Mucosa of stomach (tissue), 1 donor: ENCODE measurements around the gene MLH1.
"Not testable (repeated sequence)": the region's sequence is repeated elsewhere in the genome, so short reads cannot be mapped to it uniquely, and the experiment has no call there.

ENCODE experiments used
- H3K27me3 ChIP-seq: one replicate; pipeline ENCODE4 v1.7.0; 2013; ENCODE audit warnings: mild to moderate bottlenecking, low read length; ENCODE audit not compliant: control insufficient read depth, insufficient read depth
- H3K36me3 ChIP-seq: one replicate; pipeline ENCODE4 v1.7.0; 2013; ENCODE audit warnings: low read length; ENCODE audit not compliant: control insufficient read depth, insufficient read depth
- H3K4me1 ChIP-seq: one replicate; pipeline ENCODE4 v1.7.0; 2013; ENCODE audit warnings: mild to moderate bottlenecking, low read length; ENCODE audit not compliant: control insufficient read depth, insufficient read depth
- H3K4me3 ChIP-seq: one replicate; pipeline ENCODE4 v1.7.0; 2013; ENCODE audit warnings: low read length
- H3K9ac ChIP-seq: one replicate; pipeline ENCODE4 v1.7.0; 2013; ENCODE audit warnings: mild to moderate bottlenecking, low read length, moderate library complexity
- H3K9me3 ChIP-seq: one replicate; pipeline ENCODE4 v1.7.0; 2013; ENCODE audit warnings: mild to moderate bottlenecking, low read length, moderate library complexity; ENCODE audit not compliant: control insufficient read depth
- donor health status: Pancreatic carcinoma.

MLH1 gene

DNA sequence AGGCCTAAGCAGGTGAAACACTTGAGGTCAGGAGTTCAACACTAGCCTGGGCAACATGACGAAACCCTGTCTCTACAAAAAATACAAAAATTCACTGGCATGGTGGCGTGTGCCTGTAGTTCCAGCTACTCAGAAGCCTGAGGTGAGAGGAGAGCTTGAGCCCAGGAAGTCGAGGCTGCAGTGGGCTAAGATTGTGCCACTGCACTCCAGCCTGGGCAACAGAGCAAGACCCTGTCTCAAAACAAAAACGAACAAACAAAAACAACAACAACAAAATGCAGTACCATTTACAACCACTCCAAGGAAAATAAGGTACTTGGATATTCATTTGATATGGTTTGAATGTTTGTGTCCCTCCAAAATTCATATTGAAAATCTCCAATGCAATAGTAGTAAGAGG lies 32.8 kb upstream of the MLH1 start:
- no peak overlapping the region for H3K9ac ChIP-seq
- H3K27me3 ChIP-seq, result no peaks in the 10 kb centered on the region
- peaks cover 8% of the 10 kb centered on the region for H3K4me1 ChIP-seq
- H3K36me3 ChIP-seq, result no peaks in the 10 kb centered on the region
- no peak overlapping the region for H3K4me3 ChIP-seq
- no peaks in the 10 kb centered on the region for H3K9me3 ChIP-seq

- not testable (repeated sequence) for H3K4me1 ChIP-seq, H3K9me3 ChIP-seq
These were observed 30.3 kb upstream of the MLH1 start for GRCh38 chr3:36963008-36963407.

DNA sequence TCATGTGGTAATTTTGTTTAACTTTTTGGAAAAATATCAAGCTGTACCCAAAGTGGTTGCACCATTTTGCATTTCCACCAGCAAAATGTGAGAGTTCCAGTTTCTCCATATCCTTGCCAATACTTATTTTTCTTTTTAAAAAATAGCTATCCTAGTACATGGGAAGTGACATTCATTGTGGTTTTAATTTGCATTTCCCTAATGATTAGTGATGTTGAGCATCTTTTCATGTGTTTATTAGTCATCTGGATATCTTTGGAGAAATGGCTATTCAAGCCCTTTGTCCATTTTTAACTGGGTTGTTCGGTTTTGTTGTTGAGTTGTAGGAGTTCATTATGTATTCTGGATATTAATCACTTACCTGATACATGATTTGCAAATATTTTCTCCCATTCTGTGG lies 29.0 kb upstream of the MLH1 start:
- Histone ChIP-seq H3K36me3 (no peaks in the 10 kb centered on the region), H3K4me3 (no peak overlapping the region), H3K9ac (no peak overlapping the region), H3K4me1 (no peaks in the 10 kb centered on the region), H3K27me3 (no peaks in the 10 kb centered on the region), H3K9me3 (no peaks in the 10 kb centered on the region)

More at GRCh38 chr3:36963008-36963407, 30.3 kb upstream of the MLH1 start:
- H3K9ac ChIP-seq, H3K36me3 ChIP-seq, H3K27me3 ChIP-seq, H3K4me3 ChIP-seq: not testable (repeated sequence)

- no peak overlapping the region for H3K9ac ChIP-seq
These were observed 28.5 kb upstream of the MLH1 start for GRCh38 chr3:36964817-36965216.

DNA sequence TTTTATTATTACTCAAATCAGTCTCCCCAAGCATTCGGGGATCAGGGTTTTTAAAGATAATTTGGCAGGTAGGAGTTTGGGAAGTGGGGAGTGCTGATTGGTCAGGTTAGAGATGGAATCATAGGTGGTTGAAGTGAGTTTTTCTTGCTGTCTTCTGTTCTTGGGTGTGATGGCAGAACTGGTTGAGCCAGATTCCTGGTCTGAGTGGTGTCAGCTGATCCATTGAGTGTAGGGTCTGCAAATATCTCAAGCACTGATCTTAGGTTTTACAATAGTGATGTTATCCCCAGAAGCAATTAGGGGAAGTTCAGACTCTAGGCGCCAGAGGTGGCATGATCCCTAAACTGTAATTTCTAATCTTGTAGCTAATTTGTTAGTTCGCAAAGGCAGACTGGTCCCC lies 27.9 kb upstream of the MLH1 start:
- no peaks in the 10 kb centered on the region for H3K4me1 ChIP-seq
- H3K27me3 ChIP-seq, result no peaks in the 10 kb centered on the region
- H3K4me3 ChIP-seq, result no peak overlapping the region
- H3K36me3 ChIP-seq, result no peaks in the 10 kb centered on the region
- H3K9me3 ChIP-seq, result no peaks in the 10 kb centered on the region
- H3K9ac ChIP-seq, result no peak overlapping the region

More at GRCh38 chr3:36964817-36965216, 28.5 kb upstream of the MLH1 start:
- no peak overlapping the region for H3K4me3 ChIP-seq
- no peaks in the 10 kb centered on the region for H3K36me3 ChIP-seq
- no peaks in the 10 kb centered on the region for H3K9me3 ChIP-seq
- H3K4me1 ChIP-seq, result no peaks in the 10 kb centered on the region
- H3K27me3 ChIP-seq, result no peaks in the 10 kb centered on the region

DNA sequence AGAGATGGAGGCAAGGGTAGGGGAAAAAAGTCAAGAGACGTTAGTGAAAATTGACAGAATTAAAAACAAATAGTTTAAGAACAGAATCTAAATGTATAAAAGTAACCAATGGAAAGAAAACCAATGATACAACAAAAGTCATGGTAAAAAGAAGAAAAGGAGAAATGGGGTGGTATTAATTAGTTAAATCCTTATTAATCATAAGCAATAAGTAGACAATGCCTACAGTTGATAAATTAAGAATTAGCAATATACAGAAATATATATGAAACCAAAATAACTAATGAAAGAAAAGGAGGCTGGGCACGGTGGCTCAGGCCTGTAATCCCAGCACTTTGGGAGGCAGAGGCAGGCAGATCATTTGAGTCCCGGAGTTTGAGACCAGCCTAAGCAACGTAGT lies 24.2 kb upstream of the MLH1 start:
- Histone ChIP-seq H3K9me3 (no peaks in the 10 kb centered on the region), H3K27me3 (no peaks in the 10 kb centered on the region), H3K4me1 (no peaks in the 10 kb centered on the region), H3K9ac (no peak overlapping the region), H3K36me3 (no peaks in the 10 kb centered on the region), H3K4me3 (no peak overlapping the region)

- Histone ChIP-seq H3K4me1 (no peaks in the 10 kb centered on the region), H3K27me3 (no peaks in the 10 kb centered on the region), H3K36me3 (no peaks in the 10 kb centered on the region), H3K9me3 (no peaks in the 10 kb centered on the region), H3K9ac (no peak overlapping the region), H3K4me3 (no peak overlapping the region)
These were observed 23.5 kb upstream of the MLH1 start for GRCh38 chr3:36969540-36970432.

DNA sequence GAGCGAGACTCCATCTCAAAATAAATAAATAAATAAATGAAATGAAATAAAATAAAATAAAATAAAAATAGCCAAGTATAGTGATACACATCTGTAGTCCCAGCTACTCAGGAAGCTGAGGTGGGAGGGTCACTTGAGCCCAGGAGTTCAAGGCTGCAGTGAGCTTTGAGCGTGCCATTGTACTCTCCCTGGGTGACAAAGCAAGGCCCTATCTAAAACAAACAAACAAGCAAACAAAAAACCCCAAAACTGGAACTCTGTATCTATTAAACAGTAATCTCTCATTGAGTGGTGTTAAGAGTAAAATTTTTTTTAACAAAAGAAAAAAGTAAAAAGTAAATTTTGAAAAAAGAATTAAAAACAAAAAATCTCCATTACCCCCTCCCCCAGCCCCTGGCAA lies 21.2 kb upstream of the MLH1 start:
- H3K9me3 ChIP-seq, result no peaks in the 10 kb centered on the region
- no peaks in the 10 kb centered on the region for H3K36me3 ChIP-seq
- no peak overlapping the region for H3K4me3 ChIP-seq
- no peak overlapping the region for H3K9ac ChIP-seq
- H3K27me3 ChIP-seq, result no peaks in the 10 kb centered on the region
- no peaks in the 10 kb centered on the region for H3K4me1 ChIP-seq

DNA sequence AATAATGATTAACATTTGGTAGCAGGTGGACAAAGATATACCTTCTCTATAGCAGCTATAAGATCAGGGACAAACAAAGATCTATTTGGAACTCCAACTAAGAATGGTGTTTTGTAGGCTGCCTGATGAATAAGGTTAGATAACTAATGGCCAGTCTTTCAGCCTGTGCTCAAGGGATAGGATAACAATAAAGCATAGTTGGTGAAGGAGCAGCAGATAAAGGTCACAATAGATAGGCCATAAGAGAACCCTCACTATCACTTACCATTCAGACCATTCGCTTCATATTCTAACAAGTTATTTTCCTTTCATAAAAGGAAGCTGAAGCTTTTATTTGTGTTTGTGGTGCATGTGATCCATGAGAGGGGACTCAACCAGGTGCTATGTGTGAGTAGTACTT lies 20.2 kb upstream of the MLH1 start:
- Histone ChIP-seq H3K9ac (no peak overlapping the region), H3K27me3 (no peaks in the 10 kb centered on the region), H3K4me3 (no peak overlapping the region), H3K4me1 (no peaks in the 10 kb centered on the region), H3K9me3 (no peaks in the 10 kb centered on the region), H3K36me3 (no peaks in the 10 kb centered on the region)

- Histone ChIP-seq H3K9me3 (no peaks in the 10 kb centered on the region), H3K4me3 (no peak overlapping the region), H3K9ac (no peak overlapping the region), H3K4me1 (no peaks in the 10 kb centered on the region), H3K36me3 (no peaks in the 10 kb centered on the region), H3K27me3 (no peaks in the 10 kb centered on the region)
These were observed 12.3 kb upstream of the MLH1 start for GRCh38 chr3:36981006-36981405.

DNA sequence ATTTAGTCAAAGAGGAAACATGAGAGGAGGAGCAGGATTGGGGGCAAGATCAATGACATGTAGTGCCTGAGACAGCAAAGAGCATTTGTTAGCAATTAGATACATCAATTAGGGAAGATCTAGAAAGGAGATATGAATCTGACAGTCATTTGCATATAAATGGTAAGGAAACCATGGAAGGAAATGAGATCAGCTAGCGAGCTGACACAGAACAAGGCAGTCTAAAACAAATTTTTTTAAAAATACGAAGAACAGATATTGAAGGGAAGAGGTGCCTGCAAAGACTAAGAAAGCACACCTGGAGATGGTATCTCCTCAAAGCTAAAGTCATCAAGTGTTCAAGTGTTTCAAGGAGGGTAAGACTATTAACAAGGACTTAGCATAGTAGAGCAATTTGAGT lies 5.0 kb upstream of the MLH1 start:
- Histone ChIP-seq H3K27me3 (no peaks in the 10 kb centered on the region), H3K4me1 (peaks cover 18% of the 10 kb centered on the region), H3K9me3 (no peaks in the 10 kb centered on the region), H3K36me3 (no peaks in the 10 kb centered on the region), H3K4me3 (no peak overlapping the region), H3K9ac (no peak overlapping the region)

DNA sequence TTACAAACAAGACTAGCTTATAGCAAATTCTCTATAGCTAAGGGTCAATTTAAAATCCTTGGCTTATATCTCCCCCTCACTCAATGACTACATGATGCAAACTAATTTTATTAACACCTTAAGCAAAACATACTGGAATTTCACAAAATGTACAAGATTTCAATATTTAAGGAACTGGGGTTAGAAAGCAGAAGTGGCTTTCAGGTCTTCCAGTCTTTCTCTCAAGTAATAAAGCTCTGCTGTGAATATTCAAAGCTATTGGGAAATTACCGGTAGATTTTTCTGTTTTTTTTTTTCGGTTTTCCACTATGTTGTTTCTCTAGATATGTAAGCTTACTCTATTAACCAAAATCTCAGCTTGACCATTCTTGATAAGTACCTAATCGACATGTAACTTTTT lies 4.3 kb upstream of the MLH1 start:
- no peak overlapping the region for H3K9ac ChIP-seq
- peaks cover 18% of the 10 kb centered on the region for H3K4me1 ChIP-seq
- no peaks in the 10 kb centered on the region for H3K9me3 ChIP-seq
- H3K36me3 ChIP-seq, result no peaks in the 10 kb centered on the region
- H3K4me3 ChIP-seq, result no peak overlapping the region
- no peaks in the 10 kb centered on the region for H3K27me3 ChIP-seq

GRCh38 chr3:36989568-36989967 lies 3.8 kb upstream of the MLH1 start:
- no peaks in the 10 kb centered on the region for H3K36me3 ChIP-seq
- H3K4me3 ChIP-seq, result no peak overlapping the region
- H3K4me1 ChIP-seq, result peaks cover 18% of the 10 kb centered on the region
- no peaks in the 10 kb centered on the region for H3K27me3 ChIP-seq
- H3K9me3 ChIP-seq, result no peaks in the 10 kb centered on the region
- H3K9ac ChIP-seq, result no peak overlapping the region
